Right cardiac atrium (tissue), 5 donors: Measurements from ENCODE around the gene CRABP2. TPM values are rescaled to one million over a fixed set of nuclear protein-coding genes. Genes with fewer than 3 reads are reported as not detected.

Experiments used
- ATAC-seq, 2 donors: fragments of 200-7000 bp; cut with Tn5 transposase; one replicate each; pipeline versions ENCODE4 v1.8.0 to v1.9.1; 2020; ENCODE audit warnings: moderate library complexity in 2 of 2, mild to moderate bottlenecking in 1 of 2
- DNase-seq, 3 donors: peaks; one replicate each; pipeline ENCODE4 v3.0.0-alpha.2; 2020
- H3K27ac ChIP-seq: one replicate; pipeline ENCODE4 v1.5.1; 2013; ENCODE audit warnings: mild to moderate bottlenecking, low read length, control low read depth, moderate library complexity
- H3K27me3 ChIP-seq: one replicate; pipeline ENCODE4 v1.6.1; 2013; ENCODE audit not compliant: control insufficient read depth, insufficient read depth
- H3K4me1 ChIP-seq: one replicate; pipeline ENCODE4 v1.6.1; 2013; ENCODE audit warnings: low read length; ENCODE audit not compliant: control insufficient read depth, insufficient read depth
- H3K4me3 ChIP-seq: one replicate; pipeline ENCODE4 v1.5.1; 2013; ENCODE audit warnings: low read length, control low read depth
- H3K9me3 ChIP-seq: one replicate; pipeline ENCODE4 v1.6.1; 2013; ENCODE audit warnings: low read length; ENCODE audit not compliant: control insufficient read depth
- WGBS: extraction: QIAGEN DNeasy Blood & Tissue Kit; methylation state at CpG from one replicate; pipeline ENCODE4 v1.1.7; 2013; 5-methylcytosine and 5-hydroxymethylcytosine counted together
- intact Hi-C, 4 donors: fragments of 100-400 bp; cut with DNase I; formaldehyde crosslinking; loops; one replicate each; pipeline versions ENCODE4 v1.11.0 to v1.14.0; 2022 to 2023
- polyA plus RNA-seq: library from polyadenylated mRNA; stranded (reverse); fragments of 200-250 nt; gene quantifications from one replicate; pipeline ENCODE4 v1.2.3, GENCODE V29; 2013
- total RNA-seq, 4 donors: library from RNA; stranded (reverse); fragmentation: NEBNext Ultra II Directional; extraction: Animal tissue kit (Norgen Biotek cat#: 25700); gene quantifications; one replicate each; pipeline ENCODE4 v1.2.1, GENCODE V29; 2021
- donor health status: healthy with polysubstance abuse.
- donor health status: DM: no; HTN: yes; CAD: no.
- donor health status: DM: no; HTN: no; CAD: no.
- donor health status: DM: no; HTN: yes; CAD: no; lungs with severe emphysema.
- donor health status: DM: yes; HTN: yes; CAD: no.

The CRABP2 gene
- total and polyA plus RNA-seq, 5 donors: 0.71 to 1.6 (median 0.76) TPM

DNA sequence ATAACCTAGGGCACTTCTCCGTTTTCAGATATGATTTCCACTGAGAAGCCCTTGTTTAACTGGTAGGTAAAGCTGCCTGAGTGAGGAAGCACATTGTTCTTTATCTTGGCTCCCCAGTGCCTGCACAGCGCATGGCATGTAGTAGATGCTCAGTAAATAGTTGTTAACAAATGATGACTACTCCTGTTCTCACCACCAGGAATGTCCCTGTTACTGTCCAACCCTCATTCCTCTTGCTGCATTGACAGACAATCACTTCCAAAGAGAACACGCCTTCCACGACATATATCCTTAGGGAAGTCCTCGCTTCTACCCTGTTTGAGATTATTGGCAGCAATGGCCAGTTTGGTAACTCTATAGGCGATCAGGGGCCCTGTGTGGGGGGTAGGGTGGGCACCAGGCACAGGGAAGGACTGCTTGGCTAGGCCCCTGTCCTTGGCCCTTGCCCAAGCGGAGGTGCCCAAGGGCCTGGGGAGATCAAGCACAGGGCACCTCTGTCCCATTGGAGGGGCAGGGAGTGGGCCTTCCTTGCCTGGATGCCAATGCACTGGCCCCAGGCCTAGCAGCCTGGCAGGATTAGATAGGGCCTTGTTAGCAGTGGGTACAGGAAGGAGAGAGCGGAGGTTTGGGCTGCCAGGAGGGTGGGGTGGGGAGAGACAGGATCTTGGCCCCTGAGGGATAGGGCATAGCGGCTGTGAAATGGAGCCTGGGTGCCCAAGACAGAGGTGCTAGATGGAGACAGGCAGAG lies 38.3 kb downstream of the CRABP2 start:
- H3K4me1 ChIP-seq: peaks cover 59% of the 10 kb centered on the region
- no peaks in the 10 kb centered on the region for H3K27me3 ChIP-seq
- H3K4me3 ChIP-seq: no peak overlapping the region
- H3K27ac ChIP-seq: peak overlapping the region; percentile 99
- peak in 1 of 3 donors; percentile 71 for DNase-seq
- no peaks in the 10 kb centered on the region for H3K9me3 ChIP-seq
- 70% methylated on average over 9 of the region's 9 CpGs for WGBS
- peak; percentile 1 to 6 for ATAC-seq
- intact Hi-C loops: no loop called here

DNA sequence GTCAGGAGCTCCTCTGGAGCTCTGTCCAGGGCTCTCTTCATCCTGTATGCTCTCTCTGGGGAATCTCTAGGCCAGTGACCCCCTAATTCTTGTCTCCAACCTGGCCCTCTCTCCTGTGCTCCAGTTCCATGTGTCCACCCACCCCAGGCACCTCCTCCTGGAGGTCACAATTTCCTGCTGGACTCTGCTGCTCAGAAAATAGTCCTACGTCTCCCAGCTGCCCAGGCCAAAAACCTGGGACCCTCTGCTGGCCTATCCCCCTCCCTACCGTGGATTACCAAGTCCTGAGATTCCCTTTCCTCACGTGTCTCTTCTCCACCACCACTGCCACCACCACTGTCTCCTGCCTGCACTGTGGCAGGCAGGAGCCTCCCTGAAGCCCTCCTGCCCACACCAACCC lies 39.8 kb downstream of the CRABP2 start:
- intact Hi-C loops: no loop called here
- peaks cover 68% of the 10 kb centered on the region for H3K4me1 ChIP-seq

DNA sequence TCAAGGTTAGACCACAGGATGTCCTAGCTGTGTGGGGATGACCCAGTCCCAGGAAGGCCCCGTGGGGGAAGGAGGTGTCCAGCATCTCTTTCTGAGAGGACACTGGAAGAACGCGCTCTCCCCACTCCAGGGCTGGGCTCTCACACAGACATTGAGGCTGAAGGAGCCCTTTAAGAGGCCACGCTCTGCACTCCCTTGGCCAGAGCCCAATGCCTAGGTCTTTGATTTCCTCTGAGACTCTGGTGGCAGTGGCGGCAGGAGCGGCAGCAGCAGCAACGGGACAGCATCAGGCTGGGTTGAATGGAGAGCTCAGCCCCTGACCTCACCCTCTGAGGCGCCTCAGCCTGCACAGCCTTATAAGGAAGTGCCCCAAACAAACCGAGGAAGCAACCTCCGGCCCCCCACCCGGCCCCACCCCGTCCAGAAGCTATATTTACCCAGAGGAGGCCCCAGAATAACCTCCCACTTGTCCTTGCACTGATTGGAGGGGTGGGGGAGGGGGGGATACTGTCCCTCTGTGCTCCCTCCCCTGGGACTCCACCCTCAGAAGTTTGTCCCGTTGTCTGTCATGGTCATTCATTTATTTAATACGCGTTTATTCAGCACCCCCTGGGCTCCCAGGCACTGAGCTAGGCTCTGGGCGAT lies 40.5 kb downstream of the CRABP2 start:
- Histone ChIP-seq H3K27me3 (no peaks in the 10 kb centered on the region), H3K9me3 (no peaks in the 10 kb centered on the region), H3K4me1 (peaks cover 71% of the 10 kb centered on the region), H3K27ac (peak overlapping the region; percentile 95), H3K4me3 (no peak overlapping the region)
- peak; percentile 52 to 65 for ATAC-seq
- intact Hi-C loops: no loop called here
- WGBS: 15% methylated on average over 16 of the region's 16 CpGs
- DNase-seq: peak; percentile 76 to 89 (median 86)

More for the DNA sequence above, 39.8 kb downstream of the CRABP2 start:
- ATAC-seq: no peak
- DNase-seq: peak in 1 of 3 donors; percentile 44
- no peaks in the 10 kb centered on the region for H3K27me3 ChIP-seq
- peak overlapping the region; percentile 95 for H3K27ac ChIP-seq
- no peak overlapping the region for H3K4me3 ChIP-seq
- WGBS: 44% methylated on average over 3 of the region's 3 CpGs
- H3K9me3 ChIP-seq: no peaks in the 10 kb centered on the region

DNA sequence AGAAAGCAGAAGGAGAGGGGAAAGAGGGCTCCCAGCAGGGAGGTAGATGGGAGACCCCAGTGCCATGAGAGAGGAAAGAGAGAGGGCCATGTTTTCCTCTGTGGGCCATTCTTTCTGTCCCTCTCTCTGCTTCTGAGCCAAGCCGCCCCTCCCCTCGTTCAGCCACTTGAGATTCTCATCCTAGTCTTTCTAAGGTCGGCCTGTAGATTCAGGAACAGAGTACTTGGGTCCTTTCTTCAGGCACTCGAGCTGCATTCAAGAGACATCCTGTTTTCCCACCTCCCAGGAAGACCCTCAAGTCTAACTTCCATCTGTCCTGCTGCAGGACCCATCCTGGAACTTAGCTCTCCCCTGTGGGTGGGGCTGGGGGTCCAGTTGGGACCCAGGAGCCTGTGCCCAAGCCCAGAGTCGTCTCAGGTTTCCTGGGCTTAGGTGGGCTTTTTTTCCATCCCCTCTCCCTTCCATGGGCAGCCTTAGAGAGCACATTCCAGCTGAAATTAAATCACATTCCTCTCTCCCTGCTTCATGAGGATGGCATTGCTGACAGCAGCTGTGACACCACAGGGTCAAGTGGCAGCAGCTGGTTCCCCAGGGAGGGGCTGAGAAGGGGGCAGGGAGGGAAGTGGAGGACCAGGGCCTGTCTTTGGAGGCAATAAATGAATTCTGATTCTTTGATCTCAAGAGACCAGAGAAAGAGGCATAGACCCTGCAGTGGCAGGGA lies 41.2 kb downstream of the CRABP2 start:
- Histone ChIP-seq H3K4me3 (no peak overlapping the region), H3K4me1 (peaks cover 68% of the 10 kb centered on the region), H3K27ac (peak overlapping the region; percentile 90), H3K27me3 (no peaks in the 10 kb centered on the region), H3K9me3 (no peaks in the 10 kb centered on the region)
- 41% methylated on average over 5 of the region's 5 CpGs for WGBS
- intact Hi-C loops: no loop called here
- DNase-seq: peak in 2 of 3 donors; percentile 74 to 81
- peak in 1 of 2 donors; percentile 5 for ATAC-seq

DNA sequence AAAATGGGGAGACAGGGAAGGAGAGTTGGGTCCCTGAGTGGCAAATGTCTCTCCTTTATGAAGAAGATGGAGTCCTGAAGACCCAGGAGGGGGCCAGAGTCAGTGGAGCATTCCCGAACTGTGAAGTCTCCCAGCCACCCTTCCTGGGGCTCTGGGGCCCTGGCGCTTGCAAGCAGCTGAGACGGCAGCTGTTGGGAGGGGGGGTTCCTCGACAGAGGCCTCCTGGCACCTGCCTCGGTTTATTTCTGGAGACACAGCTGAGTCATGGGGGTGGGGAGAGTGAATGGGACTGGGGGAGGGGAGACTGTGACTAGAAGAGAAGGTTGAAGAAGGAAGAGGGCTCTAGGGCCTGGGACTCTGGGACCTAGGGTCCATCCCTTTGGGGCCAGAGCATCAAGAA lies 42.2 kb downstream of the CRABP2 start:
- no peak for ATAC-seq
- WGBS: 12% methylated on average over 5 of the region's 5 CpGs

DNA sequence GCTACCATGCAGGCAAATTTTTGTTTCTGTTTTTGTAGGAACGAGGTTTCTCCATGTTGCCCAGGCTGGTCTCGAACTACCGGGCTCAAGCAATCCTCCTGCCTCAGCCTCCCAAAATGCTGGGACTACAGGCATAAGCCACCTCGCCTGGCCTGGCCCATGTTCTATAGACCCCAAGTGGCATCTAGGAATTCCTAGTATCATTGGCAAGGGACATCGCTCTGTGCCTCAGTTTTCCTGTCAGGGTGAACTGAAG lies 42.7 kb downstream of the CRABP2 start:
- Histone ChIP-seq H3K4me3 (no peak overlapping the region), H3K27me3 (no peaks in the 10 kb centered on the region), H3K9me3 (no peaks in the 10 kb centered on the region), H3K4me1 (peaks cover 57% of the 10 kb centered on the region), H3K27ac (peak overlapping the region; percentile 90)
- DNase-seq: peak in 1 of 3 donors; percentile 27
- intact Hi-C loops: no loop called here
- 68% methylated on average over 5 of the region's 5 CpGs for WGBS
- no peak for ATAC-seq

More for the DNA sequence above, 42.2 kb downstream of the CRABP2 start:
- Histone ChIP-seq H3K4me1 (peaks cover 62% of the 10 kb centered on the region), H3K27me3 (no peaks in the 10 kb centered on the region), H3K27ac (peak overlapping the region; percentile 90), H3K9me3 (no peaks in the 10 kb centered on the region), H3K4me3 (no peak overlapping the region)
- peak; percentile 59 to 80 (median 69) for DNase-seq
- intact Hi-C loops: no loop called here

DNA sequence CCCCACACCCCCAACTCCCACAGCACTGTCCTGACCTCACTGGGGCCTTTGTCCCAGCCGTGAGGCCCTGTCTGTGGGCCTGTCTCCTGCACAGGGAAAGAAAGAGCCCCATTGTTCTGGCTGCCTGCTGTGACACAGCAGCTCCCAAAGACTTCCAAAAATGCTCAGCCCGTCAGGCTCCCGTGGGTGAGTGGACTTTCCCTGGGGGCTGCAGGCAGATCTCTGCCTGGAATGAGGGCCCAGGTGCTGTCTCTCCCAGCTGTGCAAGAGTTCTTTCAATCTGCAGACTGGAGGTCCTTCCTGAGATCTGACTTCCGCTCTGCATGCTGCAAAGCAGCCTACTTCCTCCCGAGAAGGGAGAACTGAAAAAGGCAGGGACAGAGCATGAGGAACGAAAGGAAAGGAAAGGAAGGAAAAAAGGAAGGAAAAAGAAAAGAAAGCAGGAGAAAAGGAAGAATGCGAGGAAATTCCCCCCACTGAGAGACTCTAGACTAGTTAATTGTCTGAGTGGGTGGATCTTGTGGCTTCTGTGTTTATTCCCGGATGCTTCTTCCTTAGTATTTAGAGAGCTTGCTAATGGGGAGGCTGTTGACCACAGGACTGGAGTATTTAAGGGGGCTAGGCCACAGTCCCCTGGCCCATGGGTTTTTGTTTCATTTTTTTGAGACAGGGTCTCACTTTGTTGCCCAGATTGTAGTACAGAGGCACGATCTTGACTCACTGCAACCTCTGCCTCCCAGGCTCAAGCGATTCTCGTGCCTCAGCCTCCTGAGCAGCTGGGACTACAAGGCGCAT lies 43.2 kb downstream of the CRABP2 start:
- Histone ChIP-seq H3K4me3 (no peak overlapping the region), H3K27ac (peak overlapping the region; percentile 90), H3K9me3 (no peaks in the 10 kb centered on the region), H3K4me1 (peaks cover 53% of the 10 kb centered on the region), H3K27me3 (no peaks in the 10 kb centered on the region)
- ATAC-seq (no peak), DNase-seq (peak in 1 of 3 donors; percentile 63)
- intact Hi-C loops: no loop called here
- 34% methylated on average over 12 of the region's 12 CpGs for WGBS

DNA sequence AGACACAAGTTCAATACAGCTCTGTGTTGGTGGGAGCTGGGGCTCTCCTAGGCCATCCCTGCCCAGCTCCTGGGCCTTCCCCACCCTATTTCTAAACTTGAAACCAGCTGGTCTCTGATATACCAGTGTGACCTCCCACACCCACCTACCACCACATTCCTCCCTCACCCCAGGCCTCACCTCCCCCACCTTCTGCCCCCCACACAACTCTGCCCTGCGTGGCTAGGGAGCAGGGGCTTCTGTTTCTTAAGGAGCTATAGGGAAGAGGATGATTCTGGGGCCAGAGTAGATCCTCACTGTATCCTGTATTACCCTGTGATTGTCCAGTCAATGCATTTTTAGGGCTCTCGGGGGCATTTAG lies 44.7 kb downstream of the CRABP2 start:
- H3K4me3 ChIP-seq: peak overlapping the region; percentile 23
- no peaks in the 10 kb centered on the region for H3K27me3 ChIP-seq
- ATAC-seq: no peak
- H3K4me1 ChIP-seq: peaks cover 45% of the 10 kb centered on the region
- intact Hi-C loops: loop anchor here in 2 of 4 donors (1.0 to 2.0 kb wide), 2 partner anchors 16 to 18 kb away; partner anchors contain the start of gene NES (in 1 of the 2)
- WGBS: 60% methylated on average over 2 of the region's 2 CpGs
- H3K27ac ChIP-seq: peak overlapping the region; percentile 90
- H3K9me3 ChIP-seq: no peaks in the 10 kb centered on the region
- DNase-seq: peak in 1 of 3 donors; percentile 26

DNA sequence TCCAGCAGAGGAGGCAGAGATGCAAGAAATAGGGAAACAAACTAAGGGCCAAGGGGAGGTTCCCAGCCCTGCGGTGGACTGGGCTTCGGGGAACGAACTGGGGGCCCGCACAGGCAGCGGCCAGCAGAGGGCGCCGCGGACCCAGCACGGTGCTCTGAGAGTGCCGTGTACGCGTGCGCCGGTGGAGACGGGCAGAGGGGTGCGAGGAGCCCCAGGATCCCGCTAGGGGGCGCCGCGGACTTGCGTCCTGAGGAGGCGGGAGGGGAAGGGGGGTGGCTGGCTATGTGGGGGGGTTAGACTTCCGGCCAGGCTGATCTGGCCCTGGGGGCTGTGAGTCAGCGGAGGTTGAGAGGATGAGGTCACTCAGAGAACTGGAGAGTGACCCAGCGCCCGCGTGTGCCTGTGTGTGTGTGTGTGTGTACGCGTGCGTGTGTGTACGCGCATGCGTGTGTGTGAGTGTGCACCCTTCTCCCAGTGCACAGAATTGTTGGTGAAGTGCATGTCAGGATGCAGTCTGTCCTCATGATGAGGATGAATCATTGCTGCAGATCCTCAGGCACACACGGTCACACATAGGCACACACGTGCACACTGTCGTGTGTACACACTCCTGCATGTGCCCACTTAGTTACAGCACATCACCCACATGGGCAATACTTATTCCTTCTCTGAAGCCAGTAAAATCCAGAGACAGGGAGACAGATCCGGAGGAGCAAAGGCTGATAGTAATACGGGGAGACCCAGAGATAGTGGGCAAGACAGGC lies 45.2 kb downstream of the CRABP2 start:
- WGBS: 6% methylated on average over 38 of the region's 38 CpGs
- H3K27me3 ChIP-seq: no peaks in the 10 kb centered on the region

DNA sequence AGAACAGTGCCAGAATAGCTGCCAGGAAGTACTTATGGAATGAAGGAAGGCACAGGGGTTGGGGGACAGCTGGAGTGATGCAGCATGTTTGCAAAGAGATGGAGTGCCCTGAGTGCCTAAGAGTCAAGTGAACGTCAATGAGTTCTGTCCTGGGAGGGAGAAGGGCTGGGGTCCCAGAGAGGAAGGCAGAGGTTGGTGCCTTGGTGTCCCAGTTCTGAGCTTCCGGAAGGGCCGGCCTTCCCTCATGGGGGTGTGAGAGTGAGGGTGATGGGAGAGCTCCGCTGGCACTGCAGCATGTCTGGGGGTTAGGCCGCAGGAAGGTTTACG lies 45.8 kb downstream of the CRABP2 start:
- ATAC-seq (no peak), DNase-seq (no peak)
- H3K9me3 ChIP-seq: no peaks in the 10 kb centered on the region
- intact Hi-C loops: loop anchor here in 3 of 4 donors (1.0 to 10.0 kb wide), 3 partner anchors 19 to 275 kb away; no protein-coding TSS in a partner anchor
- no peak overlapping the region for H3K4me3 ChIP-seq
- H3K4me1 ChIP-seq: peaks cover 40% of the 10 kb centered on the region
- peak overlapping the region; percentile 27 for H3K27ac ChIP-seq
- H3K27me3 ChIP-seq: no peaks in the 10 kb centered on the region
- 16% methylated on average over 6 of the region's 6 CpGs for WGBS

More for the DNA sequence above, 45.2 kb downstream of the CRABP2 start:
- ATAC-seq (peak; percentile 86 to 88), DNase-seq (peak; percentile 98 to 99 (median 98))
- intact Hi-C loops: loop anchor here (1.0 to 10.0 kb wide), 4 partner anchors 17 to 275 kb away; partner anchors contain the start of gene NES (in 1 of the 4)
- Histone ChIP-seq H3K4me3 (no peak overlapping the region), H3K27ac (peak overlapping the region; percentile 90), H3K9me3 (no peaks in the 10 kb centered on the region), H3K4me1 (peaks cover 43% of the 10 kb centered on the region)
